Endothelial cell of umbilical vein (primary cell): ENCODE data around the gene IGF1.

Experiments used
- CTCF ChIP-seq, 2 donors: IDR thresholded peaks; 1 replicate in 1 of 2; 2 replicates in 1 of 2; pipeline ENCODE4 v1.5.1; 2011; ENCODE audit warnings: low read length in 2 of 2, mild to moderate bottlenecking in 2 of 2, moderate library complexity in 2 of 2, control low read depth in 1 of 2, inconsistent platforms in 1 of 2, low read depth in 1 of 2; ENCODE audit not compliant: insufficient read depth in 1 of 2; ENCODE audit errors: extremely low read depth in 1 of 2
- EZH2 ChIP-seq: IDR thresholded peaks from 2 replicates; pipeline ENCODE4 v1.6.1; 2012; ENCODE audit warnings: borderline replicate concordance, low read depth, mild to moderate bottlenecking, moderate library complexity, low read length, inconsistent platforms; ENCODE audit not compliant: severe bottlenecking
- FOS ChIP-seq: IDR thresholded peaks from 2 replicates; pipeline ENCODE4 v1.6.1; 2011; ENCODE audit warnings: mild to moderate bottlenecking, low read length, moderate library complexity, borderline replicate concordance; ENCODE audit not compliant: insufficient read depth
- GATA2 ChIP-seq: IDR thresholded peaks from 2 replicates; pipeline ENCODE4 v1.7.0; 2011; ENCODE audit warnings: low read depth, mild to moderate bottlenecking, moderate library complexity, mixed read lengths, low read length; ENCODE audit not compliant: insufficient read length, insufficient read depth
- JUN ChIP-seq: IDR thresholded peaks from 2 replicates; pipeline ENCODE4 v1.6.1; 2011; ENCODE audit warnings: borderline replicate concordance, low read depth; ENCODE audit not compliant: insufficient read length, insufficient read depth
- MAX ChIP-seq: IDR thresholded peaks from 2 replicates; pipeline ENCODE4 v1.6.1; 2011; ENCODE audit not compliant: insufficient read depth, insufficient read length
- MYC ChIP-seq: IDR thresholded peaks from one replicate; pipeline ENCODE4 v1.6.1; 2011; ENCODE audit warnings: mild to moderate bottlenecking, low read depth, low read length
- POLR2A ChIP-seq: IDR thresholded peaks from 2 replicates; pipeline ENCODE4 v1.6.1; 2012; ENCODE audit warnings: low read depth, mild to moderate bottlenecking, control low read depth, low read length
- POLR2AphosphoS5 ChIP-seq: IDR thresholded peaks from 2 replicates; pipeline ENCODE4 v1.6.1; 2012; ENCODE audit warnings: low read depth, mild to moderate bottlenecking, control low read depth, low read length, moderate library complexity; ENCODE audit not compliant: insufficient read depth

- no peak for TF ChIP-seq MAX
- TF ChIP-seq CTCF (IDR thresholded peaks at IDR 0.05; ENCODE audit: extremely low read depth in 1 of 2, insufficient read depth in 1 of 2, low read depth in 1 of 2, low read length in 2 of 2) = no peak
- no peak for TF ChIP-seq EZH2
- no peak for TF ChIP-seq MYC
- TF ChIP-seq FOS = no peak
- TF ChIP-seq POLR2A = no peak
- TF ChIP-seq POLR2AphosphoS5 = no peak
- TF ChIP-seq JUN = no peak
- no peak for TF ChIP-seq GATA2
Measured at GRCh38 chr12:102364709-102365108, 115.7 kb downstream of the IGF1 start.
